NCI-H1105 (cell line): ENCODE results near the gene APOA4.
"Not testable (repeated sequence)": the region's sequence is repeated elsewhere in the genome, so short reads cannot be mapped to it uniquely, and the experiment has no call there.

Experiments
- DNase-seq: peaks from one replicate; lab custom pipeline; 2025; lab: John Stamatoyannopoulos, UW

APOA4 gene

GRCh38 chr11:116829525-116830183, 6.5 kb upstream of the APOA4 start, which contains the start of gene APOC3:
TSS of gene APOC3 (plus strand) at chr11:116829907. CDS start at chr11:116830583, 676 bp downstream.
- no peak for DNase-seq

- DNase-seq, result no peak
These were observed 5.8 kb upstream of the APOA4 start for GRCh38 chr11:116828632-116829524.

GRCh38 chr11:116827461-116827860, 4.4 kb upstream of the APOA4 start:
- DNase-seq, result no peak

GRCh38 chr11:116826751-116827431, 3.8 kb upstream of the APOA4 start:
- no peak for DNase-seq

- DNase-seq, result no peak
These were observed 3.0 kb upstream of the APOA4 start for GRCh38 chr11:116825854-116826750.

GRCh38 chr11:116825434-116825833, 2.3 kb upstream of the APOA4 start:
- no peak for DNase-seq

- no peak for DNase-seq
These were observed 529 bp downstream of the APOA4 start for GRCh38 chr11:116822575-116822974.

GRCh38 chr11:116821050-116821918, 1.8 kb downstream of the APOA4 start:
- DNase-seq, result no peak

- no peak for DNase-seq
These were observed 4.1 kb downstream of the APOA4 start for GRCh38 chr11:116819049-116819448.

GRCh38 chr11:116814502-116814901, 8.6 kb downstream of the APOA4 start:
- no peak for DNase-seq

- no peak for DNase-seq
These were observed 9.2 kb downstream of the APOA4 start for GRCh38 chr11:116813781-116814471.

- DNase-seq, result no peak
These were observed 9.9 kb downstream of the APOA4 start for GRCh38 chr11:116813170-116813569.

GRCh38 chr11:116812109-116812508, 11.0 kb downstream of the APOA4 start:
- DNase-seq, result no peak

- no peak for DNase-seq
These were observed 11.9 kb downstream of the APOA4 start for GRCh38 chr11:116811194-116811593.

- no peak for DNase-seq
These were observed 14.6 kb downstream of the APOA4 start for GRCh38 chr11:116808262-116809175.

- DNase-seq, result no peak
These were observed 15.4 kb downstream of the APOA4 start for GRCh38 chr11:116807601-116808261.

- DNase-seq, result no peak
These were observed 19.1 kb downstream of the APOA4 start for GRCh38 chr11:116804001-116804400.

GRCh38 chr11:116801662-116802061, 21.4 kb downstream of the APOA4 start:
- not testable (repeated sequence) for DNase-seq
